EH (cell line): Measurements from ENCODE around the gene HBA1.
"Not testable (repeated sequence)": the region's sequence is repeated elsewhere in the genome, so short reads cannot be mapped to it uniquely, and the experiment has no call there.

Source experiments
- DNase-seq: peaks from one replicate; pipeline ENCODE4 v3.0.0-alpha.2; 2015; ENCODE audit warnings: low read depth

The HBA1 gene

GRCh38 chr16:175011-175949 is 1.2 kb upstream of the HBA1 start:
- DNase-seq = no peak

- DNase-seq = not testable (repeated sequence)
These were observed 474 bp upstream of the HBA1 start for GRCh38 chr16:176006-176405.

GRCh38 chr16:177394-177822 is 928 bp downstream of the HBA1 start:
- peak; percentile 29 for DNase-seq

GRCh38 chr16:177981-178667 is 1.6 kb downstream of the HBA1 start:
- no peak for DNase-seq

- DNase-seq = no peak
These were observed 2.2 kb downstream of the HBA1 start for GRCh38 chr16:178668-179015.

GRCh38 chr16:179211-180092 is 3.0 kb downstream of the HBA1 start:
- no peak for DNase-seq

- DNase-seq = peak; percentile 15
These were observed 3.7 kb downstream of the HBA1 start, which contains the start of gene HBQ1 for GRCh38 chr16:180101-180675. HBQ1 (plus strand) TSS chr16:180459; CDS start chr16:180487, 28 bp downstream.

- DNase-seq = peak; percentile 56
These were observed 4.4 kb downstream of the HBA1 start for GRCh38 chr16:180681-181564.

GRCh38 chr16:181565-182021 is 5.1 kb downstream of the HBA1 start:
- DNase-seq = peak; percentile 7

- DNase-seq = no peak
These were observed 6.5 kb downstream of the HBA1 start for GRCh38 chr16:183005-183404.

GRCh38 chr16:185213-185612 is 8.7 kb downstream of the HBA1 start:
- DNase-seq = no peak

GRCh38 chr16:185691-186090 is 9.2 kb downstream of the HBA1 start:
- DNase-seq = no peak

- DNase-seq = no peak
These were observed 10.8 kb downstream of the HBA1 start for GRCh38 chr16:187330-187729.

- no peak for DNase-seq
These were observed 12.2 kb downstream of the HBA1 start for GRCh38 chr16:188674-189073.

- DNase-seq = no peak
These were observed 13.2 kb downstream of the HBA1 start for GRCh38 chr16:189604-190186.

GRCh38 chr16:191831-192230 is 15.4 kb downstream of the HBA1 start:
- DNase-seq = no peak

- no peak for DNase-seq
These were observed 16.2 kb downstream of the HBA1 start for GRCh38 chr16:192686-193085.

- no peak for DNase-seq
These were observed 17.0 kb downstream of the HBA1 start for GRCh38 chr16:193441-193840.

GRCh38 chr16:194516-194915 is 18.0 kb downstream of the HBA1 start:
- no peak for DNase-seq

GRCh38 chr16:200388-200787 is 23.9 kb downstream of the HBA1 start:
- DNase-seq = peak; percentile 76
